ENCODE results near the gene PCOLCE2.

PCOLCE2 gene

GRCh38 chr3:142910280-142910679, 21.4 kb upstream of the PCOLCE2 start:
- Histone ChIP-seq H3K4me2 (ENCODE audit: low read length) (no peak overlapping the region), H3K4me1 (ENCODE audit: control insufficient read depth, low read length) (no peaks in the 10 kb centered on the region), H3K27me3 (ENCODE audit: control insufficient read depth, low read length) (no peaks in the 10 kb centered on the region; the same call in 1 of the 2 replicates), H3F3A (ENCODE audit: control insufficient read depth, insufficient read depth) (no peaks in the 10 kb centered on the region), H4K20me1 (ENCODE audit: control insufficient read depth, insufficient read depth, low read depth, low read length) (no peaks in the 10 kb centered on the region), H3K36me3 (ENCODE audit: control insufficient read depth, low read length) (no peaks in the 10 kb centered on the region), H3K79me2 (ENCODE audit: control insufficient read depth, low read length) (no peaks in the 10 kb centered on the region), H3K9me3 (ENCODE audit: control insufficient read depth, insufficient read depth, low read length) (no peaks in the 10 kb centered on the region), H3K4me3 (ENCODE audit: low read length) (no peak overlapping the region), H3K27ac (ENCODE audit: low read depth, low read length) (no peak overlapping the region), H3K9me2 (replicated peaks; ENCODE audit: control insufficient read depth, low read length) (no peaks in the 10 kb centered on the region)
- TF ChIP-seq EZH2phosphoT487 (IDR thresholded peaks at IDR 0.05; ENCODE audit: borderline replicate concordance, low read length) (no peak), CTCF (IDR thresholded peaks at IDR 0.05; ENCODE audit: low read depth, low read length, poor library complexity, severe bottlenecking) (no peak)

- H3K4me1 ChIP-seq (ENCODE audit: control insufficient read depth, low read length): no peaks in the 10 kb centered on the region
- no peaks in the 10 kb centered on the region for H3K36me3 ChIP-seq (ENCODE audit: control insufficient read depth, low read length)
- no peaks in the 10 kb centered on the region for H3F3A ChIP-seq (ENCODE audit: control insufficient read depth, insufficient read depth)
- no peaks in the 10 kb centered on the region; the same call in 1 of the 2 replicates for H3K27me3 ChIP-seq (ENCODE audit: control insufficient read depth, low read length)
- no peaks in the 10 kb centered on the region for H3K9me2 ChIP-seq (replicated peaks; ENCODE audit: control insufficient read depth, low read length)
- TF ChIP-seq CTCF (IDR thresholded peaks at IDR 0.05; ENCODE audit: low read depth, low read length, poor library complexity, severe bottlenecking) (no peak), EZH2phosphoT487 (IDR thresholded peaks at IDR 0.05; ENCODE audit: borderline replicate concordance, low read length) (no peak)
- no peak overlapping the region for H3K27ac ChIP-seq (ENCODE audit: low read depth, low read length)
- H3K79me2 ChIP-seq (ENCODE audit: control insufficient read depth, low read length): no peaks in the 10 kb centered on the region
- no peak overlapping the region for H3K4me3 ChIP-seq (ENCODE audit: low read length)
- no peak overlapping the region for H3K4me2 ChIP-seq (ENCODE audit: low read length)
- H3K9me3 ChIP-seq (ENCODE audit: control insufficient read depth, insufficient read depth, low read length): no peaks in the 10 kb centered on the region
- no peaks in the 10 kb centered on the region for H4K20me1 ChIP-seq (ENCODE audit: control insufficient read depth, insufficient read depth, low read depth, low read length)
These were observed 20.4 kb upstream of the PCOLCE2 start for GRCh38 chr3:142909282-142909681.

- Histone ChIP-seq H3K4me1 (ENCODE audit: control insufficient read depth, low read length) (no peaks in the 10 kb centered on the region), H3K9me2 (replicated peaks; ENCODE audit: control insufficient read depth, low read length) (no peaks in the 10 kb centered on the region), H3K27ac (ENCODE audit: low read depth, low read length) (no peak overlapping the region), H3K36me3 (ENCODE audit: control insufficient read depth, low read length) (no peaks in the 10 kb centered on the region), H3K27me3 (ENCODE audit: control insufficient read depth, low read length) (no peaks in the 10 kb centered on the region), H4K20me1 (ENCODE audit: control insufficient read depth, insufficient read depth, low read depth, low read length) (no peaks in the 10 kb centered on the region), H3K4me2 (ENCODE audit: low read length) (no peak overlapping the region), H3F3A (ENCODE audit: control insufficient read depth, insufficient read depth) (no peaks in the 10 kb centered on the region), H3K79me2 (ENCODE audit: control insufficient read depth, low read length) (no peaks in the 10 kb centered on the region), H3K9me3 (ENCODE audit: control insufficient read depth, insufficient read depth, low read length) (no peaks in the 10 kb centered on the region), H3K4me3 (ENCODE audit: low read length) (no peak overlapping the region)
- TF ChIP-seq CTCF (IDR thresholded peaks at IDR 0.05; ENCODE audit: low read depth, low read length, poor library complexity, severe bottlenecking): no peak
- no peak for TF ChIP-seq EZH2phosphoT487 (IDR thresholded peaks at IDR 0.05; ENCODE audit: borderline replicate concordance, low read length)
These were observed 19.1 kb upstream of the PCOLCE2 start for GRCh38 chr3:142907996-142908395.
